GM18498 (cell line): ENCODE data around the gene RMND1.
"Not testable (repeated sequence)": the region's sequence is repeated elsewhere in the genome, so short reads cannot be mapped to it uniquely, and the experiment has no call there.

Experiments
- ATAC-seq: cut with Tn5 transposase; IDR thresholded peaks from one replicate; pipeline ENCODE4 v1.9.1; 2021; ENCODE audit warnings: mild to moderate bottlenecking, moderate library complexity; ENCODE audit not compliant: unreplicated experiment

Gene RMND1

DNA sequence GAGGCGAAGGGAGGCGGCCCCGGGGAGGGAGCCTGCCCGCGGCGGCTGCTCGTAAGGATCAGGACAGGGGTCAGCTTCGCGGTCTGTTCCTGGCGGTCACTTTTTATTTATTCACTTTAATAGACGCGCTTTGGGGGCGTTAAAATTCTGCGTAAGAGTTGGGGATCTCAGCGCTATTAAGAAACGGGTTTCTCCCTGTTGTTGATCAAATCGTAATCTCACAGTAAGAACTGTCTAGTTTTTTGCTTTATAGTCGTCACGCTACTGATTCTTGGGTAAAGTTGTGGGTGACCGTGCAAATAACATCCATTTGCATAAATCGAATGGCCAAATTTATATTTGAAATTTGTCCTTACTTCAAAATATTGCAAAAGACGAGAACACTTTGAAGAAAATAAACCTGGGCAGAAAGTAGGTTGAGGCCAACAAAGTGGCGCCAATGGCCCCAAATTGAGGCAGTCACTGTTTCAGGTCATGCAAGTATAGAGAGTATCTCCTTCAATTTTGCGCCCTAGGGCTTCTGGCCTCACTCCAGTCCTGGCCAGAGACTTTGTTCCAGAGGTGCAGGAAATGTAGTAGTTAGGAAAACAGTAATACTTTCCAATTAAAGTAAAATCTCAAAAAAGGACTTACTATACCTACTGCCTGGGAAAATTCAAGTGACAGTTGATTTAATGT, 963 bp upstream of the RMND1 start:
- no peak for ATAC-seq

DNA sequence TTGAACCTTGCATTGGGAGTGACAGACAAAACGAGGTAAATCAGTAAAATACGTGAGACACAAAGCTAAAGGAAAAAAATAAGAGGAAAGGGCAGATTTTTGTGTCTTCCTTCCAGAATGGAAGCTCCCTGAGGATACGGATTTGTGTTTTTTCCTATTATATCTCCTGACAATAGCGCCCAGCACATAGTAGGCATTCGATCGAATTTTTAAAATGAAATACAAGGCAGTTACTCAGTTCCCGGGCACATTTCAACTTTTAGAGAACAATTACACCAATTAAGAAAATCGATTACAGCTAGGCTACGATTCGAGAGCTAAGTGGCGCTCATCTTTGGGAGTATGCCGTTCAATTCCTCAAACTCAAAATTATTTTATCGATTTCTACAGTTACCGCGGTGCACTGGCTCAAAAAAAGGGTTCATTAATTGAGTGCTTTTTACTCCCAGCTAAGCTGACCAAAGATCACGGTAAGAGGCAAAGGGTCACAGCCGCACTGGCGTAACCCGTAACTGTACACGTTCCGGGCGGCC, 443 bp downstream of the RMND1 start:
- ATAC-seq: no peak

DNA sequence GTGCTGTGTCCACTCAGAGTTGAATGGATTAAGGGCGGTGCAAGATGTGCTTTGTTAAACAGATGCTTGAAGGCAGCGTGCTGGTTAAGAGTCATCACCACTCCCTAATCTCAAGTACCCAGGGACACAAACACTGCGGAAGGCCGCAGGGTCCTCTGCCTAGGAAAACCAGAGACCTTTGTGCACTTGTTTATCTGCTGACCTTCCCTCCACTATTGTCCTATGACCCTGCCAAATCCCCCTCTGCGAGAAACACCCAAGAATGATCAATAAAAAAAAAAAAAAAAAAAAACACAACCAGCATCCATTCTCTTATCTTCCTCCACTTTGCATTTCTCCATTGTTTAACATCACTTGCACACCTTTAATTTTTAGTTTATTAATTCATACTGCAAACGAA, 998 bp downstream of the RMND1 start:
- ATAC-seq: not testable (repeated sequence)

DNA sequence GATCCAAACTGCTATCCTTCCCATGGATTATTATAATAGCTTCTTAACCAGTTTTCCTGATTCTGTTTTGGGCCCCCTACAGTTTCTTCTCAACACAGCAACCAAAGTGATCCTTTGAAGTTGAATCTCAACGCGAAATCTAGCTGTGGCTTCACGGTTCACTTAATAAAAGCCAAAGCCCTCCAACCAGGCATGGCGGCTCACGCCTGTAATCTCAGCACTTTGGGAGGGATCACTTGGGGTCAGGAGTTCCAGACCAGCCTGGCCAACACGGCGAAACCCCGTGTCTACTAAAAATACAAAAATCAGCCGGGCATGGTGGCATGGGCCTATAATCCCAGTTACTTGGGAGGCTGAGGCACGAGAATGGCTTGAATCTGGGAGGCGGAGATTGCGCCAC, 3.3 kb downstream of the RMND1 start:
- ATAC-seq: no peak

DNA sequence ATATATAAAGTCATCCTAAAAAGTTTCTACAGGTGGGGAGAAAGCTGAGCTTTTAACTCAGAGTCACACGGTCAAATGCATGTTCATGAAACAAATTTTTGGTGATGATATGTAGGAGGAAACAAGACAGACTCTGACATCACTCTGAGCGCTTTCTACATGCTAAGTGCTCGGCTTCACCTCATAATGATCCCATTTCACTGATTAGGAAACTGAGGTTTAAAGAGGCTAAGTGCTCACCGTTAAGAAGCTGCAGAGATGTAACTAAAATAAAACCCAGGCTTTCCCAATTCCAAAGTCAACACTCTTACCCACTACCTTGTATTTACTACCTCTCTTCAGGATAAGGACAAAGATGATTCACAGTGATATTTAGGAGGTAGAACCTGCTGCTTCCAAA, 4.7 kb downstream of the RMND1 start:
- no peak for ATAC-seq

DNA sequence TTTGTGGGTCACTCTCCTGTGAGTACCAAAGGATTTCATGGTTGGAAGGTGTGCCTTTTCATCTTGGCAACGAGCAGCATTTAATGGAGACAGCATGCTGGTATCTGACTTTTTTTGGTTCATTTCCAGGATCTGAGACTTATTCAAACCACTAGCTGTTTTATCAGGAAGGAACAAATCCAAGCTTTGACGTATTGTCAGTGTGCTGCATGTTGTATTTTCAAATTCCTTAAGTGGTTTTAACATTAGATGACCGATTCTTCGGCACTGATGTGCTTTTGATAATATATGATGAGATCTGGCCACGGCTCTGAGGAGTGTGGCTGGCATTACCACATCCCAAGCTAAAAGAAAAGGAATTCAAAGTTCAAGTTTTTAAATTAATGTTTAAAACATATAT, 6.4 kb downstream of the RMND1 start:
- no peak for ATAC-seq

DNA sequence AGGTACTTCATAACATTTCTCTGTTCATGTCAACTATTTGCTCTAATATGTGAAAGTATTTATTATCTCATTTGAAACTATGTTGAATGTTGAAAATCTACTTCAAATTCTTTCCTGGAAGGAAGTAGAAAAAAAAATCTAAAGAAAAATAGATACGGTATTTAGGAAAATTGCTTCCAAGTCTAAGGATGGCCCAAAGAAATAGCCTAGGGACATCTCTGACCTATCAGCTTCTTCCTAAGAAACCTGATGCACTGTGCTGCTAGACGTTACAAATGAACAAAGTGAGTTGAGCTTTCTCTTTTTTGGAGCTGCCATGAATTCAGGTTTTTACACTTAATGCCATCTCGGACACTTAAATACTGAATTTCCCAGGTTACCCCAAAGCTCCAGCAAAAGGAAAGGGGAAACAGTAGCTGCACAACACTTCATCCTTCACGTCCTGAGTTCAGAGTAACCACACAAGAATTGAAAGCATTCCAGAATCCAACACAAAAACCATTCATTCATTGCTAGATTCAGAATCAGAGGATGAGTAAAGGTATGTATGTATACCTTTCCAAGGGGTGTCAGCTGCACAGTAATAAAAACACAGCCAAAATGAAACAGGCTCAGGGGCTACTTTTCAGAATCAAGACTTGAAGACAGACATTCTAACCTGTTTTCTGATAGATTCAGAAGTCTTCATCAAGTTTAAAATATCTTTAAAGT, 7.9 kb downstream of the RMND1 start:
- no peak for ATAC-seq

DNA sequence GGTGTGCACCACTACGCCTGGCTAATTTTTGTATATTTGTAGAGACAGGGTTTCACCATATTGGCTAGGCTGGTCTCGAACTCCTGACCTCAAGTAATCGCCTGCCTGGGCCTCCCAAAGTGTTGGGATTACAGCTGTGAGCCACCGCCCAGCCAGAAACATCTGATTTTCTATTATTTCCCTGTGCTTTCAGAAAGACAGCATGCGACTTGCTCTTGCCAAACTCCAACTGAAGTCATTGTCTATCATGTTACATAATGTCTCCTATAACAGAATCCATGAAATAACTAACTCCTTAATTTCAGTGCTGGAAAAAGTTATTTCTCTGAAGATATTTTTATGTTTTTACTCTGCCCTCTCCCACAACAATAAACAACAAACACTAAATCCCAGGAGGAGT, 8.5 kb downstream of the RMND1 start:
- ATAC-seq: no peak

DNA sequence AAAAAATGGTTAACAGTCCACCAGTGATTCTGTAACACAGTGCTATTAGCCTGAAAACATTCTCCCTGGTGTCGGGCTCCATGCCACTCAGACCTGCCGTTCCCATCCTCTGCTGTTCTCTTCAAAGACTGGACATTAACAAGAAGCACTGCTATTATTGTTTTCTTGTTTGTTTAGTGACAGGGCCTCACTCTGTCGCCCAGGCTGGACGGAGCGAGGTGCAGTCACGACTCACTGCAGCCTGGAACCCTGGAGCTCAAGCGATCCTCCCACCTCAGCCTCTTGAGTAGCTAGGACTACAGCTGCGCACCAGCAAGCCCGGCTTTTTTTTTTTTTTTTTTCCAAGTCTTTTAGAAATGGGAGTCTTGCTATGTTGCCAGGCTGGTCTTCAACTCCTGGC, 9.6 kb downstream of the RMND1 start:
- ATAC-seq: no peak

DNA sequence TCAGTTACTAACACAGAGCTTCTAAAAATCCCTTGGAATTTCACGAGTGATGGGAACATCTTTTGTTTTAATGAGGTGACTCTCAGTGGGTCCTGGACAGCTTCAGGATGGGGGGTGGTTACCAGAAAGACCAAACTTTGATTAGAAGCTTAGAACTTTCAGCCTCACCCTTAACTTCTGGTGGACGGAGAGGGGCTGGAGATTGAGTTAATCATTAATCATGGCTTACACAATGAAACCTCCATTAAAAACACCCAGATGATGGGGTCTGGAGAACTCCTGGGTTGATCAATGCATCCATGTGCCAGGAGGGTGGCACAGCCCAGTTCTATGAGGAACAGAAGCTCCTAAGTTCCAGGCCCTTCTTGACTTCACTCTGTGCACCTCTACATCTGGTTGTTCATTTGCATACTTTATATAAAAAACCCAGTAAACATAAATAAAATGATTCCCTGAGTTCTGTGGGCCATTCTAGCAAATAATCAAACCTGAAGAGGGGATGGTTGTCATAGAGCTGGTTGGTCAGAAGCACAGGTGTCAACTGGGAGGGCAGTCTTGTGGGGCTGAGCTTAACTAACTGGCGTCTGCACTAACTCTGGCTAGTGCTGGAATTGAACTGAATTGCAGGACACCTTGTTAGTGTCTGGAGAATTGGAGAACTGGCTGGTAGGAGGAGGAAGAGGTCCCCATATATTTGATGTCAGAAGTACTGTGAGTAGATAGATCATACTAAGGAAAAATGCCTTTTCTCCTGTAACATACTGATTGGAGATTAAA, 10.3 kb downstream of the RMND1 start:
- no peak for ATAC-seq

DNA sequence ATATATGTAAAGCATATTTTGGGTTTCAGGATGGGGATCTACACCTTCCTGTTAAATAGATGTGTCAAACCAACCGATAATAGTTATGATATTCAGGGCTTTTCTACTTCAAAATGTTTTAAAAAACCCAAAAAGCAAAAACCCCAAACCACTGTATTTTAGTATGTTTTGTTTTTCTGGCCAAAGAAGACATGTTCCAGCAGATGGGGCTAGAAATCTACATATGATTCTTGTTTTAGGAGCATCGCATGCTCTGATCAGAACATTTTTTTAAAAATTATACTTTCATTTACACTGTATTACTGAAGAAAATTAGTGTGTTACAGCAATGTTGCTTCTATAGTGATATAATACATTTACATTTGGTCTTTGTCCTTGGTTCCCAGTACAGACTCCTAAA, 11.0 kb downstream of the RMND1 start:
- peak; percentile 54 for ATAC-seq

DNA sequence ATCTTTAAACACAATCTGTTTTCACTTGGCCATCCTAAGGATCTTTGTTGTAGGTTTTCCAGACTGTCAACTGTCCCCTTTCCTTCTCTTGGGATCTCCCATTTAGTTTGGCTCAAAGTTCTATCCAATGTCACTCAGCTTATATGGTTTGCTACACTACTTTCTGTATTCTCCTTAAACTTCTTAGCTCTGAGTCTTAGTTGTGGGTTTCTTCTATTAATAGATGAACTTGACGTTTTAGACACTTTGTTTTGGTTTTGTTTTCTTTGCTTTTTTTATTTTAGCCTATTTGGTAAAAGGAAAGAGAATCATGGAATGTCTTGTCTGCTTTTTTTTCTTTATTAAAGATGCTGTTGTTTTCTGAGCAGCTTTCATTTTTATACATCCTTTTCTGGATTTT, 11.4 kb downstream of the RMND1 start:
- peak; percentile 63 for ATAC-seq

DNA sequence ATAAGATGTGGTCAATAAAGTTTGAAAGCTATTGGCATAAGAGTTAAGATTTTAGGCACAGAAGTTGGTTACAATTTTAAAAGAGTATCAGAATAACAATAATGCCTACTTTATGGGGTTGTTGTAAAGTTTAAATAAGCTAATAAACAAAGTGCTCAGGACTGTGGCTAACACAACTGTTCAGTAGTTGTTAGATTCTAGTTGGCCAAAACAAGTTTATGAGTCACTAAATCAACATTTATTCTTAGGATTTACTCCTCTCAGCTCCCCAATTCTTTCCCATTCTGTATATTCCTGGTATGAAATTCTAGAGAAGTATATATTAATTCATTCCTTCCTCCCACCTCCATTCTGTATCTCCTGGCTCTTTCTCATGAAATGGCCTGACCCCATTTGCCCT, 14.5 kb downstream of the RMND1 start:
- no peak for ATAC-seq

DNA sequence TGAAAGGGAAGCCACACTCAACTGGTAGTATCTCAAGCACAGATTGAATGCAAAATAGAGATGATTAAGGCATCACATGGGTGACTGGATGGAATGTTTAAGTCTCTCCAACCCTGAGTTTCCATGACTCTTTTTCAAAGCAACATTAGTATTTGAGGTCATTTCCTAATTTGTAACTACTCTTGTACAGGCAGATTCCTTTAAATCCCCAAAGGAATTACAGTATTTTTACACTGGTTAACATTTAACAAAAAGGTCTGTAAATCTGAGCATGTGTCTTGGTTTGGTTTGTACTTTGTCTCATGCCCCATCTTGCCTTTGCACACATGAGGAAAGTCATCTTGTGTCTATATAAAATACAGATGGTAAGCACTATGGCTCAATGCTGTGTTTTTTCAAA, 15.1 kb downstream of the RMND1 start:
- no peak for ATAC-seq

DNA sequence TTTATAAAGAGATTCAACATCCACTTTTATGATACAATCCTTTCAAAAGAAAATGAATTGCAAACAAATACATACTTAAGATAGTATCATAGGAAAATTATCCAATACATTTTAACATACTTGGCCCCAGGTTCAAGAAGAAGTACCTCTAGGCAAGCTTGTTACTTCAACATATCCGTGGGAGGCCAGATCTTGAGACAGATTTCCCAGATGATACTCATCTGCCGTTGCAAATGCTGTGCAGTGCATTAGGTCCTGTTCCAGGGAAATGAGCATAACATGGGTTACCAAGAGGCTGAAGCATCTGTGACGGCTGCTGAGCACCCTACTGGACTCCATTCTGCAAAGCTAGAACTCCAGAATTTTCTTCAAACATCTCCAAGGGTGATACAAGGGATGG, 15.6 kb downstream of the RMND1 start:
- no peak for ATAC-seq

DNA sequence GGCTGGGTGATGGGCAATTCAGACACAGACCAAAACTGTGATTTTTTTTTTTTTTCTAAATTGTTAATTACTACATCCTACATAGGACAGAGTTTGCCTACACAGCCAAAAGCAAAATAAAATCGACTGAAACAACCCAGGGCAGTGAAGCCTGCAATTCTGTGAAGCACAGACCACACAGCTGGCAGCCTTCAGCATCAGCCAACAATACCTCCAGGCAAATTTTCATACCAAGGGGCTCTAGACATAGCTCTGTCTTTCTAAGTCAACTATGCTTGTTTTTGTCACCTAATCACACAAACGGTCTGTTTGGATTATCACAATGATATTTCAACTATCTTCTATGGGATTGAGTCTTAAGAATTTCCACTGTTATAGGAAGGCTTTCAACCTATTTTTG, 17.6 kb downstream of the RMND1 start:
- ATAC-seq: peak; percentile 60

DNA sequence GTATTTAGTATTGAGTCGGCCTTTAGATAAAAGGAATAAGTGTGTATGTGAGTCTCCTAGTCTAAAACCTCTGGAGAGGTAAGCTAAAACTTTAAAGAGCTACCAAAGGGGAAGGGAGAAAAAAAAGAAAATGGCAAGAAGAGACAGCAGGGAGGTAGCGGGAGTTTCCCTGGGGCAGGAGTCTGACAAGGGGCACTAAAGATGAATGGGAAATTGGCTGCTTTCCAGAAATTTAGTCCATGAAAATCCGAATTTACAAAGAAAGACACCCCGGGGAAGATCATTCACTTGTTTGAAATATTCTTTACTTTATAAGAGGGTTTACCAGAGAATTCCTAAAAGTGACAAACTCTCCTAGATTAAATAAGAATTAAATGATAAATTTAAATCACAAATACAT, 19.3 kb downstream of the RMND1 start:
- ATAC-seq: no peak

DNA sequence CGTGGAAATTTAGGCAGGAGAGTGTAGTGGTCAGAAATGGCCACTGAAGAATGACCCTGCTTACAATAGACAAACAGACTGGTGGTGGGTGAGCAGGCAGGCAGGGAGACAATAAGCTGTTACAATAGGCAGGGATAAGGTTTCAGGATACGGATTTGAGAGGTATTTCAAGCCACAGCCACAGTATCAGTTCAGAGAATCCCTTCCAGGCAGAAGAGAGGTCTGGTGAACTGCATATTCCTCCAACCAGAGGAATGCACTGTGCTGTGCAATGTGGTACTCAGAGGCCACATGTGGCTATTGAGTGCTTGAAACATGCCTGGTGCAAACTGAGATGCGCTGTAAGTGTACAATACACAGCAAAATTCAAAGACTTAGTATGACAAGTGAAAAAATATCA, 20.6 kb downstream of the RMND1 start:
- no peak for ATAC-seq

DNA sequence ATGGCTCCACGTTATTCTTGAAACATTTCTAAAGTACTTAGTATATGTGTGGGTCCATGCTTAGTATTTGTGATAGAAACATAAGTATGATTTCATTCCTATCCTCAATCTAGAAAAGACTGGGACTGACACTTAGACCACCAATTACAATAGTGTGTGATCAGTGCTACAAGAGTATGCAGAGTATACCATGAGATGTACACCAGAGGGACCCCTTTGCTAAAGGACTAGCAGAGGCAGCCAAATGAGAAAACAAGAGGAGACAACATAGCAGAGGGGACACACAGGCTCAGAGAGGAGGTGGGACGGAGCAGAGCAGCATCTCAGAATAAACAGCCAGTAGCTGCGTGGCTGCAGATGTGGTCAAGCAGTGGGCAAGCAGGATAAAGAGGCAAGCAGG, 21.0 kb downstream of the RMND1 start:
- ATAC-seq: no peak

DNA sequence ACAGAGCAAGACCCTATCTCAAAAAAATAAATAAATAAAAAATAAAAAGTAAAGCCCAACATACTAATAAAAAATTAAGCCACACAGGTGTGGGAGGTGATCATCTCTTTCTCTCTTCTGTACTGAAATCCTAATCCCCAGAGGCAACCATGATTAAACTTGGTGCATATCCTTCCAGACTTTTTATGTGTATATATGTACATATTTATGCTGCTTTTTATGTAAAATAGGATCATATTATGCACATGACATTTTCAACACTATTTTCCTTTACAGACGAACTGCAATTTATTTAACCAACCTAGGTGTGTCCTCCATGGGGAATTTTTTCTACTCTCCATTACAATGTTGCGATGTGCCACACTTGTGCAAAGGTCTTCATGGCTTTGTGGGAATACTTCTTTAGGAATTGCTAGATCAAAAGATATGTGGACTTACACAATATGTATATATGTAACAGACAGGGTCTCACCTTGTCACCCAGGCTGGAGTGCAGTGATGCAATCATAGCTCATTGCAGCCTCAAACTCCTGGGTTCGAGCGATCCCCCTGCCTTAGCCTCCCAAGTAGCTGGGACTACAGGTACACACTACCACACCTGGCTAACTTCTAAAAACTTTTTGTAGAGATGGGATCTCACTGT, 23.7 kb downstream of the RMND1 start:
- ATAC-seq: no peak

DNA sequence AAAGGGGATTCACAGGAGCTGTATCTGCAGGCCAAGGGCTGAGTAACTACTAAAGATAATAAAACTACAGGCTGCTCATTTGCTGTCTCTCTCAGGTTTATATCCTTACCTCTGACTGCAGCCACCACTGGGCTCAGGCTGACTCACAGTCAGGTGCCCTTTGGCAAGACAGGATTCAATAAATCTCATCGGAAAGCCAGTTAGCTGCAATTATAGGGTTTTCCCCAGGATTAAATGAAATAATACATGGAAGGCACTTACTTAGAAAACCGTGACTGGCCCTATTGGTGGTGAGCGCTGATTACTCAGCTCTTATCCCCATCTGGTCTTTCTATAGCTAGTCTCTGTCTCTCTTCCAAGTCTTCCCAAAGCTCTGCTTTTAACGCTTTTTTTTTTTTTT, 26.4 kb downstream of the RMND1 start:
- ATAC-seq: no peak
